H1 (cell line): ENCODE data around the gene SLC6A3. TPM values are rescaled to one million over a fixed set of nuclear protein-coding genes. Genes with fewer than 3 reads are reported as not detected.

Experiments used
- CTCF ChIA-PET: fragments of 300-600 bp; sonication (Branson Sonifier 250); formaldehyde crosslinking; loops from one replicate; lab custom pipeline; 2021; ENCODE audit not compliant: partially characterized antibody; lab: Charles Lee
- POLR2A ChIA-PET: fragments of 300-600 bp; sonication (Branson Sonifier 250); formaldehyde crosslinking; loops from one replicate; lab custom pipeline; 2021; ENCODE audit warnings: inconsistent platforms; ENCODE audit not compliant: partially characterized antibody; lab: Charles Lee
- DNase-seq, 2 experiments: peaks; one replicate each; pipeline versions ENCODE4 v3.0.0 to v3.0.0-alpha.2; 2010 to 2022; ENCODE audit warnings: low spot score in 2 of 2, low read depth in 1 of 2, mixed read lengths in 1 of 2
- FAIRE-seq: peaks from 2 replicates; lab custom pipeline; 2011; peaks lifted over from hg19 to GRCh38; lab: Jason Lieb, UNC
- H2AFZ ChIP-seq: 2 replicates; pipeline ENCODE4 v1.8.1; 2012; ENCODE audit warnings: low read length, inconsistent platforms
- H2AK5ac ChIP-seq: 2 replicates; pipeline ENCODE4 v1.6.1; 2013; ENCODE audit warnings: low read depth, low read length
- H2BK120ac ChIP-seq: replicated peaks from 2 replicates; pipeline ENCODE3; 2013; ENCODE audit warnings: low read depth, low read length, inconsistent platforms
- H2BK12ac ChIP-seq: 2 replicates; pipeline ENCODE4 v1.6.1; 2013; ENCODE audit warnings: low read depth, low read length
- H2BK15ac ChIP-seq: 2 replicates; pipeline ENCODE4 v1.6.1; 2013; ENCODE audit warnings: low read length
- H2BK20ac ChIP-seq: 2 replicates; pipeline ENCODE4 v1.6.1; 2013; ENCODE audit warnings: low read length
- H2BK5ac ChIP-seq: 2 replicates; pipeline ENCODE4 v1.6.1; 2013; ENCODE audit warnings: low read depth, low read length
- H3K14ac ChIP-seq: 2 replicates; pipeline ENCODE4 v1.6.1; 2013; ENCODE audit warnings: inconsistent platforms; ENCODE audit not compliant: insufficient read length
- H3K18ac ChIP-seq: 2 replicates; pipeline ENCODE4 v1.6.1; 2013; ENCODE audit warnings: low read length; ENCODE audit errors: extremely low read depth
- H3K23ac ChIP-seq: 2 replicates; pipeline ENCODE4 v1.6.1; 2013; ENCODE audit warnings: inconsistent platforms; ENCODE audit not compliant: insufficient read length
- H3K23me2 ChIP-seq: 2 replicates; pipeline ENCODE4 v1.6.1; 2013; ENCODE audit warnings: low read depth, low read length
- H3K27ac ChIP-seq: 2 replicates; pipeline ENCODE4 v1.6.1; 2011; ENCODE audit warnings: low read depth, low read length, inconsistent platforms
- H3K27me3 ChIP-seq, 4 experiments: replicated peaks in 1 of 4; 1 replicate in 1 of 4; 2 replicates in 3 of 4; pipeline versions ENCODE4 v1.6.1 to v1.8.1; 2011 to 2013; ENCODE audit warnings: low read length in 3 of 4, mild to moderate bottlenecking in 3 of 4, inconsistent platforms in 2 of 4, mixed read lengths in 2 of 4, moderate library complexity in 1 of 4; ENCODE audit not compliant: control insufficient read depth in 3 of 4, insufficient read depth in 3 of 4; ENCODE audit errors: extremely low read depth in 1 of 4
- H3K36me3 ChIP-seq, 4 experiments: 2 replicates each; pipeline versions ENCODE4 v1.6.1 to v1.8.1; 2011 to 2013; ENCODE audit warnings: mild to moderate bottlenecking in 4 of 4, low read length in 3 of 4, moderate library complexity in 2 of 4, control low read depth in 1 of 4, inconsistent platforms in 1 of 4; ENCODE audit not compliant: insufficient read depth in 4 of 4, control insufficient read depth in 2 of 4
- H3K4ac ChIP-seq: replicated peaks from 2 replicates; pipeline ENCODE3; 2013; ENCODE audit warnings: low read length, low read depth, mixed read lengths, inconsistent platforms; ENCODE audit not compliant: insufficient read length
- H3K4me1 ChIP-seq, 4 experiments: replicated peaks in 1 of 4; 1 replicate in 1 of 4; 2 replicates in 3 of 4; pipeline versions ENCODE4 v1.6.1 to v1.8.1; 2011 to 2013; ENCODE audit warnings: low read length in 3 of 4, inconsistent platforms in 2 of 4, mixed read lengths in 1 of 4; ENCODE audit not compliant: insufficient read depth in 4 of 4, control insufficient read depth in 3 of 4
- H3K4me2 ChIP-seq, 2 experiments: 2 replicates each; pipeline versions ENCODE4 v1.6.1 to v1.8.1; 2011 to 2013; ENCODE audit warnings: low read depth in 2 of 2, low read length in 2 of 2, control low read depth in 1 of 2, inconsistent platforms in 1 of 2, mild to moderate bottlenecking in 1 of 2; ENCODE audit not compliant: insufficient read depth in 1 of 2
- H3K4me3 ChIP-seq, 4 experiments: fragments of 200-600, 300-600 bp in 1 of 4; sonication (generic), shearing (Covaris generic), sonication (Bioruptor Twin) in 1 of 4; 2 replicates each; pipeline versions ENCODE4 v1.5.1 to v1.8.1; 2011 to 2016; ENCODE audit warnings: low read length in 4 of 4, low read depth in 3 of 4, control low read depth in 2 of 4, inconsistent platforms in 2 of 4, mild to moderate bottlenecking in 2 of 4, mixed read lengths in 1 of 4, moderate library complexity in 1 of 4; ENCODE audit not compliant: insufficient read depth in 2 of 4; ENCODE audit errors: extremely low read depth in 1 of 4
- H3K56ac ChIP-seq: replicated peaks from 2 replicates; pipeline ENCODE3; 2013; ENCODE audit warnings: low read depth, mild to moderate bottlenecking, mixed read lengths, low read length, inconsistent platforms; ENCODE audit not compliant: insufficient read length
- H3K79me1 ChIP-seq: 2 replicates; pipeline ENCODE4 v1.6.1; 2013; ENCODE audit warnings: low read depth, low read length, control low read depth
- H3K79me2 ChIP-seq, 2 experiments: 2 replicates each; pipeline versions ENCODE4 v1.6.1 to v1.8.1; 2012 to 2013; ENCODE audit warnings: low read length in 2 of 2, mild to moderate bottlenecking in 2 of 2, inconsistent platforms in 1 of 2; ENCODE audit not compliant: insufficient read depth in 2 of 2, control insufficient read depth in 1 of 2
- H3K9ac ChIP-seq, 4 experiments: replicated peaks in 1 of 4; 1 replicate in 1 of 4; 2 replicates in 3 of 4; pipeline versions ENCODE4 v1.6.1 to v1.8.1; 2011 to 2013; ENCODE audit warnings: low read depth in 3 of 4, low read length in 3 of 4, control low read depth in 2 of 4, mild to moderate bottlenecking in 2 of 4, moderate library complexity in 2 of 4, inconsistent platforms in 1 of 4; ENCODE audit errors: extremely low read depth in 1 of 4
- H3K9me3 ChIP-seq, 2 experiments: 2 replicates each; pipeline versions ENCODE4 v1.6.1 to v1.8.1; 2012 to 2013; ENCODE audit warnings: mild to moderate bottlenecking in 2 of 2, moderate library complexity in 2 of 2, control low read depth in 1 of 2, inconsistent platforms in 1 of 2, low read depth in 1 of 2, low read length in 1 of 2, mixed read lengths in 1 of 2; ENCODE audit not compliant: insufficient read depth in 2 of 2
- H4K20me1 ChIP-seq, 2 experiments: replicated peaks in 1 of 2; 2 replicates each; pipeline versions ENCODE3 to v1.8.1; 2011 to 2013; ENCODE audit warnings: inconsistent platforms in 2 of 2, low read length in 2 of 2, mild to moderate bottlenecking in 1 of 2; ENCODE audit not compliant: insufficient read depth in 2 of 2, control insufficient read depth in 1 of 2
- H4K5ac ChIP-seq: 2 replicates; pipeline ENCODE4 v1.6.1; 2013; ENCODE audit warnings: low read length, low read depth, mixed read lengths, inconsistent platforms; ENCODE audit not compliant: insufficient read length
- H4K8ac ChIP-seq: 2 replicates; pipeline ENCODE4 v1.8.0; 2013; ENCODE audit warnings: mild to moderate bottlenecking, moderate library complexity, low read length, inconsistent platforms; ENCODE audit not compliant: insufficient read depth; ENCODE audit errors: extremely low read depth
- H4K91ac ChIP-seq: replicated peaks from 2 replicates; pipeline ENCODE3; 2013; ENCODE audit warnings: low read length, mixed read lengths, inconsistent platforms; ENCODE audit not compliant: insufficient read length
- WGBS, 2 experiments: shearing (Covaris generic) in 1 of 2; methylation state at CpG; one replicate each; pipeline versions ENCODE4 v1.1.6 to v1.1.7; 2013 to 2015; ENCODE audit warnings: low lambda C conversion rate in 2 of 2, mixed read lengths in 2 of 2, inconsistent platforms in 1 of 2, low coverage in 1 of 2, missing lambda C conversion rate in 1 of 2; ENCODE audit not compliant: insufficient replicate concordance in 2 of 2, insufficient coverage in 1 of 2, insufficient read length in 1 of 2; ENCODE audit errors: extremely low coverage in 1 of 2, missing lambda C conversion rate in 1 of 2; 5-methylcytosine and 5-hydroxymethylcytosine counted together
- polyA plus RNA-seq, 7 experiments: library from polyadenylated mRNA; depleted of rRNA in 3 of 7; stranded (reverse) in 5 of 7; unstranded in 2 of 7; fragments of >200 nt in 5 of 7; fragments of 200-250 nt in 2 of 7; gene quantifications; 1 replicate in 5 of 7; 2 replicates in 1 of 7; 4 replicates in 1 of 7; pipeline versions ENCODE4 v1.2.1 to v1.2.3, GENCODE V29; 2011 to 2013; ENCODE audit warnings: missing spikeins in 2 of 7, mixed read lengths in 2 of 7
- total RNA-seq: library from RNA; stranded (reverse); fragmentation: NEBNext Ultra II Directional; extraction: Animal tissue kit (Norgen Biotek cat#: 25700); gene quantifications from 2 replicates; pipeline ENCODE4 v1.2.1, GENCODE V29; 2021

SLC6A3 gene
- total and polyA plus RNA-seq, 2 of the 8 experiments (the other 6 are each of a cell fraction or from before 2014, with no cell fraction given): 0.48 to 0.91 TPM

DNA sequence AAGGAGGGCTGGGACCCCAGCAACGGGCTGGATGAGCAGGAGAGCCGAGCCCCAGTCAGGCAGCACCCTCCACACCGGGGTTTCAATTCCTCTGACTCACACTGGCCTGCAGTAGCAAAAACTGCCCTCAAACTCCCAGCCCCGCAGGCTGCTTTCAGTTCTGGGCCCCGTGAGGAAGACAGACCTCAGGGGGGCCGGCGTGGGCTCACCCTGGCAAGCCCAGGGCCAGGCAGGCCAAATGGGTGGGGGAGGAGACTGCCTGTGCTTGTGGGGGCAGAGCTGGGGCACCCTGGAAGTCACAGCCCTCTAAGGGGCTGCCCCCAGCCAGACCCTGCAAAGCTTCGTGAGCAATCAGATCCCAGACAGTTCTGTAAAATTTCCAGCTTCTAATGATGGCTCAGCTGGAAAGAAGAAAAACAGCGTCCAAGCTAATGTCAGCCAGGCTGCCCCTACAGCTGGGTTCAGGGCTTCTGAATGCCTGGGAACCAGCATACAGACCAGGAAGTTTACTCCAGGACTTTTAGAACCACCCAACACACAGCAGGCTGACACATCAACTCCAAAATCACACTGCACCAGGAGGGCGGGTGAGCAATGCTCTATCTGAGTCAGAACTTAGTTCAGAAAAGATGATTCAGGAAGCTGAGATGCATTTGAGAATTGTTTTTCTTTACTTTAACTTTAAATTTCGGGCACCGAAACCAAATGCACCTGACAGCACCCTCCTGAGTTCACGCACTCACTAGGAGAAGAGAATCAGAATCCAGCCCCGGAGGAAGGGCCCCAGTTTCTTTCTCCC lies 43.8 kb upstream of the SLC6A3 start:
- Histone ChIP-seq H2BK20ac (no peak overlapping the region), H3K4me3 (no peak overlapping the region), H3K27ac (no peak overlapping the region), H3K18ac (no peak overlapping the region), H4K5ac (no peak overlapping the region), H3K4me2 (no peak overlapping the region), H3K23ac (no peak overlapping the region), H4K8ac (no peak overlapping the region; the same call in 1 of the 2 replicates), H3K79me2 (peaks cover 0 to 4% of the 10 kb centered on the region in 2 experiments; a peak in 1 of 4 replicates), H3K14ac (no peak overlapping the region), H2AK5ac (no peak overlapping the region), H3K79me1 (peaks cover 20% of the 10 kb centered on the region; the same call in 1 of the 2 replicates), H2BK5ac (no peak overlapping the region), H3K27me3 (no peaks in the 10 kb centered on the region), H3K56ac (no peak overlapping the region), H3K9ac (no peak overlapping the region), H3K9me3 (no peaks in the 10 kb centered on the region), H4K91ac (no peak overlapping the region), H3K23me2 (no peaks in the 10 kb centered on the region), H2AFZ (no peak overlapping the region), H3K4me1 (no peaks in the 10 kb centered on the region), H2BK120ac (no peak overlapping the region), H2BK15ac (no peak overlapping the region), H4K20me1 (peaks cover 8 to 33% of the 10 kb centered on the region in 2 experiments), H3K36me3 (peaks cover 37 to 86% (median 72%) of the 10 kb centered on the region in 4 experiments), H2BK12ac (no peak overlapping the region), H3K4ac (no peak overlapping the region)
- POLR2A ChIA-PET: interaction anchor here (1.4 kb wide), 1 partner anchor 23 kb away, joined by 3 read pairs; no protein-coding TSS in a partner anchor
- 90% methylated on average over 14 of the region's 14 CpGs; no CpG with 5 or more reads in 1 of the 2 experiments for WGBS, 2 experiments
- CTCF ChIA-PET: interaction anchor here (1.3 to 4.5 kb wide), 4 partner anchors 10 to 19 kb away, joined by 4 to 32 read pairs (median 6); no protein-coding TSS in a partner anchor
- FAIRE-seq (no peak), DNase-seq (no peak)
